ENCODE results near the gene LRCH4.

DNA sequence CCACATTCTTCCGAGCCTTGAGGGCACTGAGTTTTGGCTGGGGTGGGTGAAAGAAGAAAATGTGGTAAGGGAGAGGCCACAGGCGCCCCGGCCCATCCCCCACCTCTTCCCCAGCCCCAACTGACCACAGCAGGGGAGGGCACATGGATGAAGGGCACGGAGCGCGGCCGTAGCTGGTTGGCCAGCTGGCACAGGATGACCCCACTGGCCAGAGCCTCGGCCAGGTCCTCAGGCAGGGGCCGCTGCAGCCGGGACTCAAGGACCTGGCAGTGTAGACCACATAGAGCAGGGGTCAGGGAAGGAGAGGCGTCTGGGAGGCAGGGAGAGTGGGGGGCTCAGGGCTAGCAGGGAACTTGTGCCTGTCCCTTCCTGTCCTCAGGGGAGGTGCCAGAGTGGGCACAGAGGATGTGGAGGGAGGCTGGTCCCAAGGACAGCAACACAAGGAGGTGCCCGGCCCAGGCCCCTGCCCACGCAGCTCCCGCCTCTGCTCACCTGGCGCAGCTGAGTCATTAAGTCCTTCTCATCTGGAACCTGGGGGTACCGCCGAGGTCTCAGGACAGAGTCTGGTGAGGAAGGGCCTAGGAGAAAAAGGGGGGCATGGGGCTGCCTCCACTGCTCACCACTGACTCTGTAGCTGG, 10.1 kb downstream of the LRCH4 start:
- TF ChIP-seq CTCF (IDR thresholded peaks at IDR 0.05; ENCODE audit: extremely low read depth in 1 of 2, insufficient read depth in 1 of 2, low read depth in 1 of 2, low read length in 2 of 2), result no peak
- no peak for TF ChIP-seq POLR2A (IDR thresholded peaks at IDR 0.05; ENCODE audit: low read depth, low read length)
- TF ChIP-seq JUN (IDR thresholded peaks at IDR 0.05; ENCODE audit: borderline replicate concordance, insufficient read depth, insufficient read length, low read depth), result no peak
- no peak for TF ChIP-seq POLR2AphosphoS5 (IDR thresholded peaks at IDR 0.05; ENCODE audit: insufficient read depth, low read depth, low read length)
- no peak for TF ChIP-seq EZH2 (IDR thresholded peaks at IDR 0.05; ENCODE audit: borderline replicate concordance, low read depth, low read length, severe bottlenecking)
- TF ChIP-seq MYC (IDR thresholded peaks at IDR 0.05; ENCODE audit: low read depth, low read length), result no peak
